DND-41 (cell line): Measurements from ENCODE around the gene FBXW7.

Experiments used
- EZH2 ChIP-seq: IDR thresholded peaks from 3 replicates; pipeline ENCODE4 v1.6.1; 2012; ENCODE audit warnings: borderline replicate concordance, low read depth, mild to moderate bottlenecking, moderate library complexity, low read length, inconsistent platforms; ENCODE audit not compliant: severe bottlenecking
- TF ChIP-seq, protein P1 (sequence below): IDR thresholded peaks from 2 replicates; pipeline ENCODE4 v1.5.1; 2012; ENCODE audit warnings: borderline replicate concordance, low read length, moderate library complexity, mild to moderate bottlenecking; ENCODE audit not compliant: poor library complexity, severe bottlenecking; ENCODE audit errors: extremely low read depth

DNA sequence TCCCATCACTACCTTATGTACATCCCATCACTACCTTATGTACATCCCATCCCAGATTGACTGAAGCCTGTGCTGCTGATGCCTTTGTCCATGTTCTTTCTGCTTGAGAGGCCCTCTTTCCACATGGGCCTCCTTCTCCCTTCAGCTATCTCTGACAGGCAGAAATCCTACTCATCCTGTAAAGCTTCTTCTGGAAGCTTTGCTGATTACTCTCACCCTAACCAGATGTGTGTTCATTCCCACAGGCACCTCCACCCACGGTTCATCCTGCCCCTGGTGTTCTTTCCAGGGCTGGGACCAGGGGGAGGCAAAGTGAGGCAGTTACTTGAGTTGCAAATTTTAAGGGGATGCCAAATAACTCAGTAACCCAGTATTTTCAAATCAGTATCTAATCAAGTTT is 22.5 kb upstream of the FBXW7 start:
- TF ChIP-seq, protein P1, sequence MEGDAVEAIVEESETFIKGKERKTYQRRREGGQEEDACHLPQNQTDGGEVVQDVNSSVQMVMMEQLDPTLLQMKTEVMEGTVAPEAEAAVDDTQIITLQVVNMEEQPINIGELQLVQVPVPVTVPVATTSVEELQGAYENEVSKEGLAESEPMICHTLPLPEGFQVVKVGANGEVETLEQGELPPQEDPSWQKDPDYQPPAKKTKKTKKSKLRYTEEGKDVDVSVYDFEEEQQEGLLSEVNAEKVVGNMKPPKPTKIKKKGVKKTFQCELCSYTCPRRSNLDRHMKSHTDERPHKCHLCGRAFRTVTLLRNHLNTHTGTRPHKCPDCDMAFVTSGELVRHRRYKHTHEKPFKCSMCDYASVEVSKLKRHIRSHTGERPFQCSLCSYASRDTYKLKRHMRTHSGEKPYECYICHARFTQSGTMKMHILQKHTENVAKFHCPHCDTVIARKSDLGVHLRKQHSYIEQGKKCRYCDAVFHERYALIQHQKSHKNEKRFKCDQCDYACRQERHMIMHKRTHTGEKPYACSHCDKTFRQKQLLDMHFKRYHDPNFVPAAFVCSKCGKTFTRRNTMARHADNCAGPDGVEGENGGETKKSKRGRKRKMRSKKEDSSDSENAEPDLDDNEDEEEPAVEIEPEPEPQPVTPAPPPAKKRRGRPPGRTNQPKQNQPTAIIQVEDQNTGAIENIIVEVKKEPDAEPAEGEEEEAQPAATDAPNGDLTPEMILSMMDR: no peak
- no peak for TF ChIP-seq EZH2
